ENCODE results near the gene MIPOL1.
"Not testable (repeated sequence)": the region's sequence is repeated elsewhere in the genome, so short reads cannot be mapped to it uniquely, and the experiment has no call there.

Gene MIPOL1

DNA sequence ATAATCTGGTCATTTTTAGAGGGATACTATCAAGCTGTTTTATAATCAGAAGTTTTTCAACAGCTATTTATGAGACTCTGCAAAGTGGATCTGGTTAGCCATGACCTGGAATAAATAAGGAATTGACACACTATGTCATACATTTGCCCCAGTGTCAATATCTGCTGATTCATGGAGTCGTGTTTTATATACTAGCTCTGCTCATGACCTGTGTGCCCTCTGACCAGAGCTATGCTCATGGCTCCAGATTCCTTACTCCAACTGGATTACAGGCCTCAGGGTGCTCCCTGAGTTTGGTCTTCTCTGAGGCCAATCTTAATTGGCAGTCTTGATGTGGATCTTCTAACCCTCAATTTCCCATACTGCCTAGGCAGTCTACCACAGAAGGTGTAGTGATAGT is 256.2 kb downstream of the MIPOL1 start:
- Mint-ChIP-seq H3K4me1 (ENCODE audit: low read depth in 2 of 2) (no peaks in the 10 kb centered on the region), H3K27ac (no peak overlapping the region), H3K4me3 (no peak overlapping the region), H3K27me3 (no peaks in the 10 kb centered on the region), H3K9me3 (peaks cover 3 to 15% of the 10 kb centered on the region in 2 donors), H3K36me3 (ENCODE audit: insufficient read depth) (no peaks in the 10 kb centered on the region)
- ATAC-seq (replicated peaks) = no peak
- DNase-seq = no peak

DNA sequence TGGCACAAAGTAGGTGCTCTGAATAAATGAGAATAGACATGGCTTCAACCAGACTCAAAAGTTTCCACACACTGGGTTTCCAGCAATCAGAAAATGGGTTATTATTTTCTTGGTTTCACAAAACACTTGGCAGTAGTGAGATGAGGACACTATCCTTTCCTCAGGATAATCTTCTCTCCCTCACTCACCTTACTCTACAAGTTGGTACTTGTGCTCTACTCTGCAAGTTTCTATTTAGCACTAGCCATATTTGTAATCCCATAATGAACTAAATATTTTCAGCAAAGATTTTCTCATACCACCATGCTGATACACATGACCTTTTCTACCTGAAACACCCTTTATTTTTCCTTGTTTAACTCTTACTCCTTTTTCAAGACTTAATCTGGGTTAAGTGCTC is 259.6 kb downstream of the MIPOL1 start:
- H3K4me1 Mint-ChIP-seq (ENCODE audit: low read depth in 2 of 2) = no peaks in the 10 kb centered on the region
- no peaks in the 10 kb centered on the region for H3K27me3 Mint-ChIP-seq
- H3K27ac Mint-ChIP-seq = no peak overlapping the region
- no peak for ATAC-seq (replicated peaks)
- H3K4me3 Mint-ChIP-seq = no peak overlapping the region
- no peaks in the 10 kb centered on the region for H3K36me3 Mint-ChIP-seq (ENCODE audit: insufficient read depth)
- no peak for DNase-seq
- H3K9me3 Mint-ChIP-seq = peaks cover 11 to 20% of the 10 kb centered on the region in 2 donors

GRCh38 chr14:37462426-37462825 is 264.7 kb downstream of the MIPOL1 start:
- H3K36me3 Mint-ChIP-seq (ENCODE audit: insufficient read depth); DNase-seq; H3K4me3 Mint-ChIP-seq; H3K4me1 Mint-ChIP-seq (ENCODE audit: low read depth in 2 of 2); H3K27ac Mint-ChIP-seq; H3K27me3 Mint-ChIP-seq; ATAC-seq (replicated peaks): not testable (repeated sequence)
- H3K9me3 Mint-ChIP-seq = peaks cover 14 to 33% of the 10 kb centered on the region in 2 donors

GRCh38 chr14:37464192-37464858 is 266.6 kb downstream of the MIPOL1 start:
- ATAC-seq (replicated peaks) = no peak
- no peak for DNase-seq
- no peaks in the 10 kb centered on the region for H3K36me3 Mint-ChIP-seq (ENCODE audit: insufficient read depth)
- H3K4me1 Mint-ChIP-seq (ENCODE audit: low read depth in 2 of 2) = no peaks in the 10 kb centered on the region
- H3K9me3 Mint-ChIP-seq = peaks cover 16 to 33% of the 10 kb centered on the region in 2 donors
- H3K27ac Mint-ChIP-seq = no peak overlapping the region
- no peaks in the 10 kb centered on the region for H3K27me3 Mint-ChIP-seq
- H3K4me3 Mint-ChIP-seq = no peak overlapping the region

- H3K36me3 Mint-ChIP-seq (ENCODE audit: insufficient read depth) = no peaks in the 10 kb centered on the region
- H3K27me3 Mint-ChIP-seq = no peaks in the 10 kb centered on the region
- DNase-seq (no peak), ATAC-seq (replicated peaks) (no peak)
- H3K4me3 Mint-ChIP-seq = no peak overlapping the region
- no peaks in the 10 kb centered on the region for H3K4me1 Mint-ChIP-seq (ENCODE audit: low read depth in 2 of 2)
- H3K27ac Mint-ChIP-seq = no peak overlapping the region
- H3K9me3 Mint-ChIP-seq = peaks cover 17 to 42% of the 10 kb centered on the region in 2 donors
These were observed 268.4 kb downstream of the MIPOL1 start for GRCh38 chr14:37466003-37466622.

GRCh38 chr14:37466623-37467088 is 268.9 kb downstream of the MIPOL1 start:
- no peaks in the 10 kb centered on the region for H3K4me1 Mint-ChIP-seq (ENCODE audit: low read depth in 2 of 2)
- DNase-seq (no peak), ATAC-seq (replicated peaks) (no peak)
- no peak overlapping the region for H3K27ac Mint-ChIP-seq
- H3K27me3 Mint-ChIP-seq = no peaks in the 10 kb centered on the region
- no peaks in the 10 kb centered on the region for H3K36me3 Mint-ChIP-seq (ENCODE audit: insufficient read depth)
- H3K9me3 Mint-ChIP-seq = peaks cover 13 to 39% of the 10 kb centered on the region in 2 donors
- no peak overlapping the region for H3K4me3 Mint-ChIP-seq

DNA sequence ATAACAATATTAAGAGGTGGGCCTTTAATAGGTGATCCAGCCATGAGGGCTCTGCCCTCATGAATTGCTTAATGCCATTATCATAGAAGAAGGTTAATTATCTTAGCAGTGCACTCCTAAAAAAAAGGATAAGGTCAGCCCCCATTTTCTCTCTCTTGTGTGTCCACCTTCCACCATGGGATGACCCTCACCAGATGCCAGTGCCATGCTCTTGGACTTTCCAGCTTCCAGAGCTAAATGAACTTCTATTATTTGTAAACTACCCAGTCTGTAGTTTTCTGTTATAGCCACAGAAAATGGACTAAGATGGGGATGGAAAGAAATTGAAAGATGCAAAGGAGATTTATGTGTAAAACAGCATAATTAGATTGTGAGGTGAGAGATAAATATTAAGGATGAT is 271.9 kb downstream of the MIPOL1 start:
- ATAC-seq (replicated peaks) (no peak), DNase-seq (no peak)
- no peak overlapping the region for H3K4me3 Mint-ChIP-seq
- H3K9me3 Mint-ChIP-seq = peaks cover 12 to 32% of the 10 kb centered on the region in 2 donors
- H3K27me3 Mint-ChIP-seq = no peaks in the 10 kb centered on the region
- H3K27ac Mint-ChIP-seq = no peak overlapping the region
- no peaks in the 10 kb centered on the region for H3K4me1 Mint-ChIP-seq (ENCODE audit: low read depth in 2 of 2)
- no peaks in the 10 kb centered on the region for H3K36me3 Mint-ChIP-seq (ENCODE audit: insufficient read depth)

DNA sequence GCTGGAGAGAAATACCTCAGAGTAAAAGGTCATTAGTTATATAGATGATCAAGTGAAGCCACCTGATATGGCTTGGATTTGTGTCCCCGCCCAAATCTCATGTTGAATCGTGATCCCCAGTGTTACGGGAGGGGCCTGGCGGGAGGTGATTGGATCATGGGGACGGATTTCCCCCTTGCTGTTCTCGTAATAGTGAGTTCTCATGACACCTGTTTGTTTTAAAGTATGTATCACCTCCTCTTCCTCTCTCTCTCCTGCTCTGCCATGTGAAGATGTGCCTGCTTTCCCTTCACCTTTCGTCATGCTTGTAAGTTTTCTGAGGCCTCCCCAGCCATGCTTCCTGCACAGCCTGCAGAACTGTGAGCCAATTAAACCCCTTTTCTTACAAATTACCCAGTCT is 272.5 kb downstream of the MIPOL1 start:
- H3K4me3 Mint-ChIP-seq = no peak overlapping the region
- H3K36me3 Mint-ChIP-seq (ENCODE audit: insufficient read depth) = no peaks in the 10 kb centered on the region
- no peaks in the 10 kb centered on the region for H3K27me3 Mint-ChIP-seq
- no peak for ATAC-seq (replicated peaks)
- H3K27ac Mint-ChIP-seq = no peak overlapping the region
- peaks cover 13 to 32% of the 10 kb centered on the region in 2 donors for H3K9me3 Mint-ChIP-seq
- no peak for DNase-seq
- no peaks in the 10 kb centered on the region for H3K4me1 Mint-ChIP-seq (ENCODE audit: low read depth in 2 of 2)

GRCh38 chr14:37472906-37473305 is 275.2 kb downstream of the MIPOL1 start:
- H3K36me3 Mint-ChIP-seq (ENCODE audit: insufficient read depth) = no peaks in the 10 kb centered on the region
- H3K27me3 Mint-ChIP-seq = no peaks in the 10 kb centered on the region
- H3K4me3 Mint-ChIP-seq = no peak overlapping the region
- H3K4me1 Mint-ChIP-seq (ENCODE audit: low read depth in 2 of 2) = no peaks in the 10 kb centered on the region
- no peak for ATAC-seq (replicated peaks)
- DNase-seq = no peak
- H3K9me3 Mint-ChIP-seq = peaks cover 16 to 32% of the 10 kb centered on the region in 2 donors
- H3K27ac Mint-ChIP-seq = no peak overlapping the region

DNA sequence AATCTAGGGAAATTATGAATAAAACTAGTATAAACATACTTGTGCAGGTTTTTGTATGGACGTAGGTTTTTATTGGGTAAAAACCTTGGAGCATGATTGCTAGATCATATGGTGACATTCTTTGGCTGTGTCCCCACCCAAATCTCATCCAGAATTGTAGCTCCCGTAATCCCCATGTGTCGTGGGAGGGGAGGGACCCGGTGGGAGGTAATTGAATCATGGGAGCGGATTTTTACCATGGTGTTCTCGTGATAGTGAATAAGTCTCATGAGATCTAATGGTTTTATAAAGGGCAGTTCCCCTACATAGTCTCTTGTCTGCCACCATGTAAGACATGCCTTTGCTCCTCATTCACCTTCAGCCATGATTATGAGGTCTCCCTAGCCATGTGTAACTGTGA is 276.5 kb downstream of the MIPOL1 start:
- Mint-ChIP-seq H3K4me3 (no peak overlapping the region), H3K4me1 (ENCODE audit: low read depth in 2 of 2) (no peaks in the 10 kb centered on the region), H3K9me3 (peaks cover 13 to 35% of the 10 kb centered on the region in 2 donors), H3K27ac (no peak overlapping the region), H3K36me3 (ENCODE audit: insufficient read depth) (no peaks in the 10 kb centered on the region), H3K27me3 (no peaks in the 10 kb centered on the region)
- ATAC-seq (replicated peaks) (no peak), DNase-seq (no peak)

GRCh38 chr14:37480446-37481290 is 282.9 kb downstream of the MIPOL1 start:
- Mint-ChIP-seq H3K27ac (no peak overlapping the region), H3K4me1 (ENCODE audit: low read depth in 2 of 2) (no peaks in the 10 kb centered on the region), H3K27me3 (no peaks in the 10 kb centered on the region), H3K9me3 (peaks cover 17 to 30% of the 10 kb centered on the region in 2 donors), H3K36me3 (ENCODE audit: insufficient read depth) (no peaks in the 10 kb centered on the region), H3K4me3 (no peak overlapping the region)
- ATAC-seq (replicated peaks) = no peak
- no peak for DNase-seq

- Mint-ChIP-seq H3K27ac (no peak overlapping the region), H3K9me3 (peaks cover 17 to 30% of the 10 kb centered on the region in 2 donors), H3K36me3 (ENCODE audit: insufficient read depth) (no peaks in the 10 kb centered on the region), H3K4me3 (no peak overlapping the region), H3K4me1 (ENCODE audit: low read depth in 2 of 2) (no peaks in the 10 kb centered on the region), H3K27me3 (no peaks in the 10 kb centered on the region)
- no peak for ATAC-seq (replicated peaks)
- DNase-seq = no peak
These were observed 284.7 kb downstream of the MIPOL1 start for GRCh38 chr14:37482428-37482827.

DNA sequence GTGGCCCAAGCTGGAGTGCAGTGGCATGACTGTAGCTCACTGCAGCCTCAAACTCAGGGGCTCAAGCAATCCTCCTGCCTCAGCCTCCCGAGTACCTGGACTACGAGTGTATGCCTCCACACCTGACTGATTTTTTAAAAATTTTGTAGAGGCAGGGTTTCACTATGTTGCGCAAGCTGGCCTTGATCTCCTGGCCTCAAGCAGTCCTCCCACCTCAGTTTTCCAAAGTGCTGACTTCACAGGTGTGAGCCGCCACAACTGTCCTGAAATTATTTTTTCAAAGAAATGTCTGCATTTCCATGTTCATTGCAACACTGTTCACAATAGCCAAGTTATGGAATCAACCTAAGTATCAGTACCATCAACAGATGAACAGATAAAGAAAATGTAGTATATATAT is 285.9 kb downstream of the MIPOL1 start:
- H3K36me3 Mint-ChIP-seq (ENCODE audit: insufficient read depth) = no peaks in the 10 kb centered on the region
- DNase-seq (no peak), ATAC-seq (replicated peaks) (no peak)
- H3K4me3 Mint-ChIP-seq = no peak overlapping the region
- no peaks in the 10 kb centered on the region for H3K27me3 Mint-ChIP-seq
- H3K9me3 Mint-ChIP-seq = peaks cover 17 to 42% of the 10 kb centered on the region in 2 donors
- H3K4me1 Mint-ChIP-seq (ENCODE audit: low read depth in 2 of 2) = no peaks in the 10 kb centered on the region
- no peak overlapping the region for H3K27ac Mint-ChIP-seq
